ENCODE results near the gene CADPS.

Gene CADPS

GRCh38 chr3:62439176-62439813 lies 435.9 kb downstream of the CADPS start:
- intact Hi-C loops (cut with DNase I) = no loop called here

DNA sequence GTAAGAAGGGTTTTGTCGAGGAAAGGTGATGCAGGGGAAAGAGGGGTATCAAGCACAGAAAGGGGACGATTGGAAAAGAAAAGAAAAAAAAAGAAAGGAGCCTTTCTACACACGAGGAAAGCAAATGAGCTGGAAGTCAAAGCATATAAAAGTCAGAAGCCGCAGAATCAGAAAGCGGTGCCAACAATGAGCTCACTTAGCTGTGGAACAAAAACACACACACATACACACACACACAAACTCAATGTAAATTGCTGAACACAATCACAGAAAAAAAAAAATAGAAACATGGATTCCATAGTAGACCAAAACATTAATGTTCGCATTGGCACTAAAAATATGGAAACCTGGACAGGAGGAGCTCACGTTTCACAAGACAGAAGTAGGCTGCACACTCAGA lies 438.4 kb downstream of the CADPS start:
- intact Hi-C loops (cut with DNase I) = no loop called here
- no peak for DNase-seq

More at GRCh38 chr3:62439176-62439813, 435.9 kb downstream of the CADPS start:
- no peak for DNase-seq

GRCh38 chr3:62433396-62433795 lies 441.8 kb downstream of the CADPS start:
- no peak for DNase-seq
- intact Hi-C loops (cut with DNase I) = no loop called here

DNA sequence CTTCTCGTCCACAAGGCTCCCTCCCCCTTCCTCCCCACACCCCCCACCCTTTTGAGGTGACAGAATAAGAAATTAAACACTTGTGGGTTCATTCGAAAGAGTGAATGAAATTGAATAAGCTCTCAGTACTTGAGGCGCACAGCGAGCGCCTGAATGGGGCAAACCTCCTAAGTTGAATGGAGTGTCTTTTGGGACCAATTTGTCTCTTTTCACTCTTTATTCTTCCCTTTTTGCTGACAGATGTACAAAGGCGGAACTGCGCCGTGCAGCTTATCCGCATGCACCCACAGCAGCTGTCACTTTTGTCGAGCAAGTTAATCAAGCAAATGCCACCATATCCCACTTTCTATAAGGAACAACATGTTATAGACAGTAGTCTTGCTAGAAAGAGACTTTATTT lies 454.0 kb downstream of the CADPS start:
- DNase-seq = no peak
- intact Hi-C loops (cut with DNase I) = no loop called here

DNA sequence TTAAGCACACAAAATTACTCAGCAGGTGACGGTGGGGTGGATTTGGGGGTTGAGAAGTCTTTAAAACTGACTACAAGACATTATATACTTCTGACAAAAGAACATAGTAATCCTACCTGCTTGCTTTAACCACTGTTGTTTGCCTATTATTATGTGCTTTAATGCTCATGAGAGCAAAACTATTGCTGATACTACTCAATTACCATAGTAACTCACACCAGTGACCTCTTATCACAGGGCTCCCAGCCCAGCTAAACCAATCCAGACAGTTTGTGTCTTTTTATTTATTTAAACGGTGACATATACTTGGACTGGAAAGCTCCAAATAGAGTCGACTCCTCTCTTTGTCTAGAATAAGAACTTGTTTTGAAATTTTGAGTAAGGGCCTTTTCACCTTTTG lies 459.1 kb downstream of the CADPS start:
- no peak for DNase-seq
- intact Hi-C loops (cut with DNase I) = no loop called here

- intact Hi-C loops (cut with DNase I) = no loop called here
- DNase-seq = peak in 1 of 42 donors; percentile 5
Measured at GRCh38 chr3:62415312-62415801, 459.9 kb downstream of the CADPS start.

DNA sequence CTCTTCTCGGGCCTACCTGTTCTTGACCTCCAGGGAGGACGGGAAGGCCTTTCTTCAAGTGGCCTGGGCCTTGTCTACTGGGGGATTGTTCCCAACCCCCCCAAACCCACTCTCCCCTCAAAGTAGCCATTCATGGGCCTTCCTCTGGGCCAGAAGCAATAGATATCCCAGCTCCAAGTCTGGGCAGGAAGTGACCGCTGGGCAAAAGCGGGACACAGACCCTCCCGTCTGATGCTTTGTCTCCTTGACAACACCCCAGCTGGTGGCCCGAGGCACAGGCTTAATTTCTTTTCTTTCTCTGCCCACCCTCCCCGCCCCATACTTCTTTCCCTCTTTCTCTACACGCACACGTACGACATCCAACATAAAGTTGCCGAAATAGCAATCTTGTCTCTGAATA lies 460.4 kb downstream of the CADPS start:
- DNase-seq = no peak
- intact Hi-C loops (cut with DNase I) = no loop called here

DNA sequence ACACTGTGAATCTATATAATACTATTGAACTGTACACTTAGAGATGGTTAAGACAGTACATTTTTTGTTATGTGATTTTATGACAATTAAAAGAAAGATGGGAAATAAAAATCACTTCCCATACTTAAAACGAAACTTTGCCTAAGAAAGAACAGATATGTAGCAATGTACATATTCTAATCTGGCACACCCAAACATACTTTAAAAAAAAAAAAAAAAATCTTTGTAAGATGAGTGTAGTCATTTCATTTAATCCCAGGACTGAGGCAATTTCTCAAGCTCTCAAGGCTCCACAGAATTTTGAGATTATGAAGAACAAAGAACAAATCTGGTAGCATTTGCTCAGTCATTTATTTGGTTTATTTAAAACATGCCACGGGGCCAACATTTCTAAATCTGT lies 461.5 kb downstream of the CADPS start:
- DNase-seq = no peak
- intact Hi-C loops (cut with DNase I) = no loop called here

- intact Hi-C loops (cut with DNase I) = no loop called here
- DNase-seq = no peak
Measured at GRCh38 chr3:62406945-62407344, 468.3 kb downstream of the CADPS start.

DNA sequence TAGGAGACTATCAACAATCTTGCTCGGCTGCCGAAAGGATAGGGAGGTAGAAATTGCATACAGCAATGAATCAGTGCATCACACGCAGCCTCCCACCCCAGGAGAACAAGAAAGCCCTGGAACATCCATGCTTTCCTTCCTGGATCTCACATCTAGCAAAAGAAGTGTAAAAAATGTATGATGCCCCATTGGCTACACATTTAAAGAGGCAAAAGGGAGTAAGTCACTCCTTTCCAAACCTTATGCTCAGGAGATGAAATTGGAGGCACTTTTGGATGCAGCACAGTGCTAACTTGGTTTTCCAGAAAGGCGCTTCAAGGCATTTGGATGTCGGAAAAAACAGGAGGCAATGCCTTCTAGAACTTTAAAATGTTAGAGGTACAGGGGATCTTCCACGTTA lies 469.6 kb downstream of the CADPS start:
- intact Hi-C loops (cut with DNase I) = no loop called here
- DNase-seq = no peak

DNA sequence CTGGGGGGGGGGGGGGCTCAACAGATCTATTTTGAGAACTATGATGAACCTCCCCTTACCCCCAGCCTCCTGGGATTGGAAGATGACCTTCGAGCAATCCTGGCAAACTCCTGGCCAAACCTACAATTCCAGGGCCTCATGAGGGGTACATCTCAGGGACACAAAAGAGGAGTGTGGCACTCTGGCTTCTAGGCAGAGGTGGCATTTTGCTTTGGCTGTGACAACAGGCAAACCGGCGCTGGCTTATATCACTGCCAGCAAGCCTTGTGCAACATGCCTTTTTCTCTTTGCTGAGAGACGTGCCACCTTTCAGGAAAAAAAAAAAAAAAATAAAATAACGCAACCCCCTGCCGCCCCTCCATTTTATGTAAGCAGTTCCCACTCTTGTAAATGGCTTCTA lies 470.1 kb downstream of the CADPS start:
- intact Hi-C loops (cut with DNase I) = no loop called here

GRCh38 chr3:62404321-62404720 lies 470.9 kb downstream of the CADPS start:
- no peak for DNase-seq
- intact Hi-C loops (cut with DNase I) = no loop called here

More for the DNA sequence above, 470.1 kb downstream of the CADPS start:
- no peak for DNase-seq

- no peak for DNase-seq
- intact Hi-C loops (cut with DNase I) = no loop called here
Measured at GRCh38 chr3:62403765-62404164, 471.5 kb downstream of the CADPS start.

DNA sequence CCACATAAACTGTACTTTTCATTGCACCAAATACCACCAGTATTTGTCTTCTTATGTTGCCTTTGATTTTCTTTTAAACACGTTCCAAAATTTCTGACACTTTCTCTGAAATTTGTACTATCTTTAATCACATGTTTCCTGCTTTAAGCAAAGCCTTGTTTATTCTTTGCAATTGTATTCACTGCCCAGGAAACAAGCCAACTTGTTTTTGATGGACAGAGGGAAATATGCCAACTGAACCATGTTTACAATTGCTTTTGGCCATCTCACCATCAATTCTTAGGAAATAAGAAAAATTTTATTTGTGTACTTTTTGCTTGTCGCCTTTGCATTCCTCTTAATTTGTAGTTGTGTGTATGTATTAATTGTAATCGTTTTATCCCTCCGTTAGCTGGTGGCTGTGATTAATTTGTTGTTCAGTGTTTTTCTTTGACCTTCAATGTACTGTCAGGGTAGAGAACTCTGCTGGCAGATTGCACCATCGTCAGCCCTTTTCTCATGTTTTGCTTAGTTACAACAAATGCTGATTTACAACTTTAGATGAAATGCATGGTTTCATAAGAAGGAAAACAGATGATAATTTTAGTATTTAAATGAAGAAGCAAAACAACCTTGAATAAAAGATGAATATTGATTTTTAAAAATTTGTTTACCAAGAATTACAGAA lies 482.5 kb downstream of the CADPS start:
- intact Hi-C loops (cut with DNase I) = no loop called here
- DNase-seq = no peak

GRCh38 chr3:62387251-62387650 lies 488.0 kb downstream of the CADPS start:
- no peak for DNase-seq
- intact Hi-C loops (cut with DNase I) = no loop called here

DNA sequence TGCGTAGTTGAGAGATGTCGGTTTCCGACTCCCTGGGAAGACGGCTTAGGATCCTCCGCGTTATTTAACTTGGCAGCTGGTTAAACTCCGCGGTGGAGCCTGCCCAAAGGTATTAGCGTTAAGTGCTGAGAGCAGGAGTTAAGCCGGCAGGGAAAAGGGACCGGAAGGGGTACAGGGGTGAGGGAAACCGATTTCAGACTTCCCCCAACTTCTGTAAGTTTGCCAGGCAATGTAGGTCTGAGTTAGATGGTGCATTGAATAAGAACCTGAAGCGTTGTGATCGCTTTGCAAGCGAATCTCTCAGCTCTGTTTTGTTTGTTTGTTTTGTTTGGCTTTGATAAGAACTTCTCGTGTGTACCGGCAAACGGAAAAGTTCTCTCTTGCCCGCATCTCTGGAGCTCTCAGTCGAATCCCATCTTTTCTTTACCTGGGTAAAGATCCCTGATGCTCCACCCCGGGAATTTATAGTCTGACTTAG lies 495.9 kb downstream of the CADPS start:
- intact Hi-C loops (cut with DNase I) = no loop called here
- no peak for DNase-seq

GRCh38 chr3:62378921-62379320 lies 496.3 kb downstream of the CADPS start:
- intact Hi-C loops (cut with DNase I) = no loop called here
- DNase-seq = no peak

- intact Hi-C loops (cut with DNase I) = no loop called here
- no peak for DNase-seq
Measured at GRCh38 chr3:62378311-62378789, 496.9 kb downstream of the CADPS start.

- no peak for DNase-seq
- intact Hi-C loops (cut with DNase I) = no loop called here
Measured at GRCh38 chr3:62376906-62377877, 498.0 kb downstream of the CADPS start.

- no peak for DNase-seq
- intact Hi-C loops (cut with DNase I) = no loop called here
Measured at GRCh38 chr3:62376454-62376720, 498.8 kb downstream of the CADPS start.
